Activated CD4-positive, alpha-beta T cell treated with anti-CD3 and anti-CD28 coated beads, Interleukin-2, amount 50 U/mL, for 4 hours (primary cell): ENCODE measurements around the gene ATG13.
"Not testable (repeated sequence)": the region's sequence is repeated elsewhere in the genome, so short reads cannot be mapped to it uniquely, and the experiment has no call there.

Experiments used
- DNase-seq, 2 experiments: peaks; one replicate each; pipeline ENCODE4 v3.0.0-alpha.2; 2020

ATG13 gene

DNA sequence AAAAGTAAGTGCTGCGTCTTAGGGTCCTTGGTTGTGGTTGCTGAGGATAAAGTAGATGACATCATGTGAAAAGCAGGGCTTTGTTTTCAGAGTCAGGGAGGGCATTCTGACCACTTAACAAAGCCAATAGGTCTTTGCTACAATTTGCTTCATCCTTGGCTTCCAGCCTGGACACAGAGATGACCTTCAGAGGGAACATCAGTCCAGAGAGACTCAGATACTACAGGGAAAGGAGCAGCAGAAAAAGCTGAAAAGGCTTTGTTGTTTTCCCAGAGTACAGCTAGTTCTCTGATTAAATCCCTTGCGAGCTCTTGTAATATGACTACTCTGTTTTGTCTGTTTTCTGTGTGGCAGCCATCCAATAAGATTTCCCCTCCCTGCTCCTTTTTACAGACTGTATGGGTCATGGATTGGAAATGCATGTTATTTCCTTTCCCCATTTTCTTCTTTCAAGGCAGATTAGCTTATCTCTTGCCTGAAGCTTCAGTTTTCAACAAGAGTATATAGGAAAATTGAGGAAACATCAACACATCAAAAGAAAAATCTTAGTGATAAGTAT lies 31.9 kb downstream of the ATG13 start:
- DNase-seq: no peak

DNA sequence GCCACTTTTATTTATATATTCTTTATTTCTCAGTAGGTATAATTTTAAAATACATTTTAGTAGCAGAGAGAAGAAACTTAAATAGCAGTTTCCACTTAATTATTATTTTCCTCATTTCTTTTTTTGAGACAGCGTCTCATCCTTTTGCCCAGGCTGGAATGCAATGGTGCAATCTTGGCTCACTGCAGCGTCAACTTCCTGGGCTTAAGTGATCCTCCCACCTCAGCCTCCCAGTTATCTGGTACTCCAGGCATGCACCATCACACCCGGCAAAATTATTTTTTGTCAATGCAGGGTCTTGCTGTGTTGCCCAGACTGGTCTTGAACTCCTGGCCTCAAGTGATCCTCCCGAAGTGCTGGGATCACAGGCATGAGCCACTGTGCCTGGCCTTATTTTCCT lies 38.3 kb downstream of the ATG13 start:
- no peak for DNase-seq

DNA sequence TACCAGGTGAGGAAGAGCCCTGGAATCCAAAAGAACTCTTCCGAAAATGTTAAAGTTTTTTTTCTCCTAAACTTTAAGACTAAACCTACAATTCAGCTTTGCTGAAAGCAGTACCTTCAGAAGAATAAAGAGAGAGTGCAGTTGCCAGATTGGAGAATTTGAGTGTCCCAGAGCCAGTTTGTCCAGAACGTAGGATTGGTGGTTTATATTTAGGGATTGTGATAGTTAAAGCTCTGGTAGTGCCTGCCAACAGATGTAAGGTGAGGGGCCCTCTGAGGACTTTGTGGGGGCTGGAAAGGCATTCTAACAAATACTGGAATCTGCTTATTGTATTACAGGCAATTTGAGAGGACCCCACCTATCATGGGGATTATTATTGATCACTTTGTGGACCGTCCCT lies 39.8 kb downstream of the ATG13 start:
- no peak for DNase-seq

DNA sequence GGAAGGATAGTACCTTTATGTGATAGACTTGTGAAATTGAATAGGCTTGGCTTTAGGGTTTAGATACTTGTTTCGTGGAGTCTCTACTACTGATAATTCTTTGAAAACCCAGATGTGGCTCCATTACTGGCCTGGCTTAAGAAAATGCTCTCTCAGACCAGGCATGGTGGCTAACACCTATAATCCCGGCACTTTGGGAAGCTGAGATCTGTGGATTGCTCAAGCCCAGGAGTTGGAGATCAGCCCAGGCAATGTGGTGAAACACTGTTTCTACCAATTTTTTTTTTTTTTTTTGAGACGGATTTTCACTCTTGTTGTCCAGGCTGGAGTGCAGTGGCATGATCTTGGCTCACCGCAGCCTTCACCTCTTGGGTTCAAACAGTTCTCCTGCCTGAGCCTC lies 40.9 kb downstream of the ATG13 start:
- no peak for DNase-seq

DNA sequence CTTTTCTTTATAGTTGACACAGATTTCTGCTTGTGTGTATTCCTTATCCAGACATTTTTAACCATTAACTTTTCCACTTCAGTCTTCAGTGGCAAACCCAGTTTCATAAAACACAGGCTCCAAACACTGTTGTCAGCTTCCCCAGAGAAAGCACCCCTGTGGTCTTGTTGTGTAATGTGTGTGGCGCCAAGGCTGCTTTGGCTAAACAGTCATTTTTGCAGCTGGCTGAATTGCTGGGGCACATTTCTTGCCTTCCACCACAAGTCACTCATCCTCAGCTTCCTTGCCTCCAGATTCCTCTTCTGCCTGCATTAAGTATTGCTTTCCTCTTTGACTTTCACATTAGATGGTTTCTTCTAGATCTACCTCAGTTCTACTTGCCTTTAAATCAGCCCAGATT lies 42.6 kb downstream of the ATG13 start:
- no peak for DNase-seq

DNA sequence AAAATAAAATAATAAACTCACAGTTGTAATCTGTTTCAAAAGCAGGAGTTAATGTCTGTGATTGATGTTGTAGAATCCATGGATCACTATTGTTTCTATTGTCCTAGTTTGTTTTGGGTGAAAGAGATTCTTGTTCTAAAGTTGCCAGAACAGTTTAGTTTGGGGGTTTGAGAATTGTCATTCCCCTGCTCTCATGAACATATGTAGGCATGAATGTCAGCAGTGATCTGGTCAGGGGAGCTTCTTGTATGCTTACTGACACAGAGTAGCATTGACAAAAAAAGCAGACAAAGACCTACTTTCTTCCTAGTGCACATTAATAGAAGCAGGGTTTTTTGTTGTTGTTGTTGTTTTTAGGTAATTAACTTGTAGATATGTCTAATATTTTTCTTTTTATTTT lies 44.5 kb downstream of the ATG13 start:
- DNase-seq: no peak

DNA sequence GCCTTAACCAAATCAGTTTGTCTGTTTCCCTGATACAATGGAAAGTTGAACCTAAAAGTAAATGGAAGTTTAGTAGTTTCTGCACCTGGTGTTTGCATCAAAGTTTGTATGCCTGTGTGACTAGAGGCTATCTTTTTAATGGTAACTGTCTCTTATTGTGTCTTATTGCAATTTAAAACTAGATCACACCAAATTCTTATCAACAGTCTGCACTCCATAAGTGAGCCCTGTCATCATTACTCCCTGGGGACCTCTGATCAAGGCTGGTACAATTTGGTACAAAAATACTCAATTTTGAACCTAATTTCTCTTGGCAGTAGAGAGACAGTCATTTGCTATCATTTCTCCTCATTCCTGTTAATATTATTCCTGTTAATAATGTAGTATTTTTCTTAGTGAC lies 45.0 kb downstream of the ATG13 start:
- no peak for DNase-seq

DNA sequence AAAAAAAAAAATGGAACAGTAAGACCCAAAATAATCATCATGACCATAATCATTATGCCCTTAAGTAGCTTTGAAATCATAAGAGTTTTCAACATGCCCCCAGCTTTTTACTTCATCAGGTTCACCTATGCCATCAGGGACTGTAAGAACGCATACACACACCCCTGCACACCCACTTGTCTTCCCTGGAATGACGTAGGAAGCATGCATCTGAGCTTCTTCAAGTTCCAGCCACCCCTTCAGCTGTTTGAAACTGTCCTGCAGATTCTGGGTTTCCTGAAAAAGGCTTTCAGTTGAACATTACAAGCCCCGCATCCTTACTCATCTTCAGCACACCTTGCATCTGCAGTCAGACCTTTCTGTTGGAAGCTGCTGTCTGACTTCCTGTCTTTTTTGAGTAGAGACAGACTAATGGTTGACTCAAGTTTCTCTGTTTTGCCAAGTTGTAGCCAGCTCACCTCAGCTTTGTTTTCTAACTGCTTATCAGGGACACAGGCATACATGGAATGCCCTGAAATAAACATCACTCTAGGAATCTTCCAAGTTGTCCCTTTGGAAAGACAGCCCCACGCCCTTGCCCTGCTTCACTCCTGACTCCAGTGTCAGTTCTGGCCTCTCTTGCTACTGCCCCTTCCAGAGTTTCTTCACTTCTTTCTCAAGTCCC lies 46.1 kb downstream of the ATG13 start:
- no peak for DNase-seq

DNA sequence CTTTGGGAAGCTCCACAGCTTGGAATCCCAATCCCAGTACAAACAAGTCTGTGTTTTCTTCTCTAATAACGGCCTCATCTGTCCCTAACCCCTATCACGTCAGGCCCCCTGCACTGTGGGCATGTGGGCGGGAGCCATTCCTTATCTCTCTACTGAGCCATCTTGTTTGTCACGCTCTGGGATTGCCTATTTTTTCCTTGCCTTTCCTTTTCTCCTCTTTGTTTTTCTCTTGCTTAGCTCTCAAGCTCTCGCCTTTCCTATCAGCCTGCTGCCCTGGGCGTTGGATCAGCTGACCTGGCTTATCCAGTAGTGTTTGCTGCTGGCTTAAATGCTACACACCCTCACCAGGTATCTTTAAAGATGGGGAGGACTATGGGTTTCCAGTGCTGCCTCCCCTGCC lies 47.3 kb downstream of the ATG13 start:
- no peak for DNase-seq

DNA sequence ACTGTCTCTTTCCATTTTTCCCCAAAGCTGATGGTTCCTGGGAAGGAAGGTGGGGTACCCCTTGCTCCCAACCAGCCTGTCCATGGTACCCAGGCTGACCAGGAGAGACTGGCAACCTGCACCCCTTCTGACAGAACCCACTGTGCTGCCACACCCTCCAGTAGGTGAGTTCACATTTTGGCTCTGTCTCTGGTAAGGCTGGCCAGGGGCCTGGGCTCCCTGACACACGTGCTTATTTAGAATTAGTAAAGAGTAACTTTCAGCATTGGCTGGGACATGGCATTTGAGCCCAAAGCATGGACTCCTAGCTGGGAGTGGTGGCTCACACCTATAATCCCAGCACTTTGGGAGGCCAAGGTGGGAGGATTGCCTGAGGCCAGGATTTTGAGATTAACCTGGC lies 48.0 kb downstream of the ATG13 start:
- DNase-seq: no peak

DNA sequence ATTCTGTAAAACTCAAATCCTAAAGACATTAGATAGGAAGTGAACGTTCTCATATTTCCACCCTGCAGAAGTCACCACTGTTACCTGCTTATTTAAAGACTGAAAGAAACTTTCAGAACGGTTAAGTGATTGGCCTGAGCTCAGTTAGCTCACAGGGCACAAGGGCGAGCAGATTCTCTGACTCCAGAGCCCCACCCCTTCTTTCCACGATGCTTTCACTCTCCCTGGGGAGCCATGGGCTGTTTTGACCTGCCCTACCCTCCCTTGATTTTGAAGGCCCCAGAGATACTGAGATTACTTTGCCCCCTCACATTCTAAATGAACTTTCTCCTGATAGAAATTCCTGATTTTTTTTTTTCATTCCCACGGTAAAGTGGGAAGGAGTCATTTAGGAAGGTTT lies 49.2 kb downstream of the ATG13 start:
- DNase-seq: no peak

DNA sequence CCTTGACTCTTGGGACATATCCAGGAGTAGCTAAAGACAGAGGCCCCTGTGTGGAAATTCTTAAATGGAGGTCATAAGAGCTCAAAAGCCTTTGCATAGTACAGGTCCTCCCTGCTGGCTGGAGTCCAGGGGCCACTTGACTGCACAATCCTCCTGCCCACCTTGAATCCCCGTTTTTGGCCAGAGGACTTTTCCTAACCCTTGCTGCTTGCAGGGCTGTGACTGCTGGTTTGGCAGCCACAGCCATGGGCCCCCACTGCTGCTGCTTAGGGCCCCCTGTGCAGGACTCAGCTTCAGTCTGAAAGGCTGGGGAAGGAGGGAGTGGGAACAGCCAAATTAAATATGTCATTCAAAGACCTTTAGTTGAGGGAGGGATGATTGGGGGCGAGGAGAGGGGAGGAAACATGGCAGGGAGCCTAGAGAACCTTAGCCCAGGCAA lies 49.7 kb downstream of the ATG13 start:
- no peak for DNase-seq

DNA sequence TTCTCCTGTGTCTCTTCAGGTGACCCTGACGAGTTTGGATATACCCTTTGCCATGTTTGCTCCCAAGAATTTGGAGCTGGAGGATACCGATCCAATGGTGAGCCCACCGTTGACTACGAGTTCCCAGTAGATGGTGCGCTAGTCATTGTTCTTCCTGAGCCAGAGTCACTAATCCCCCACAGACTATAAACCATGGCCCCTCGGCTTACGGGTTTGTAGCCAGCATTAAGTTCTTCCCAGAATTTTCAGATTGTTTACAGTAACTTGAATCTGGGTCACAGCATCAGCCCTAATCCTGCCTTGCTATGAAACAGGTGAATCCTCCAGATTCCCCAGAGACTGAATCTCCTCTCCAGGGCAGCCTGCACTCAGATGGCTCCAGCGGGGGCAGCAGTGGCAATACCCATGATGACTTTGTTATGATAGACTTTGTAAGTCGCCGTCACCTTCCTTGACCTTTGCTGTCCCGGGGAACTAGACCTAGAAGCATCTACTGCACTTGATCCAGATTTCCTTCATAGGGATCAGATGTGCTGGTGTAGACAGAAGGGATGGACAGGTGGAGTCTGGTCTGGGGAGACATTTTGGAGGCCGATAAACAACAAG lies 51.2 kb downstream of the ATG13 start:
- DNase-seq: no peak

DNA sequence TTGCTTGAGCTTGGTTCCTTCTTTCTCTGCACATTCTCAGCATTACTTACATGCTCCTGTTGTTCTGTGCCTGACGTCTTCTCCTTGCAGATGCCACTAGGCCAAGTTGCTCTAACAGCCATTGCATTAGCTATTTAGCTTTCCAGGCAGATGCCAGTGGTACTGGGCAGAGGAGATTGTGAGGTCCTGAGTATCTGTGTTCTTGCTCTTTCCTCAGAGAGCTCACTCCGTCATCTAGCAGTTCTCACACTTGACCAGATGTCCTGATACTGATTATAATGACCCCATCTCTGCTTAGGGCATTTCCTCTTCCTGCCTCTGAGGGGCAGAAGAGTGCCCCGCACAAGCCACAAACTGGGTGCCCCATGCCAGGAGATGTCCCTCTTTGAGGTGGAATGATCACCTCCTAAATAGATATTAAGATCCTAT lies 52.4 kb downstream of the ATG13 start:
- no peak for DNase-seq

DNA sequence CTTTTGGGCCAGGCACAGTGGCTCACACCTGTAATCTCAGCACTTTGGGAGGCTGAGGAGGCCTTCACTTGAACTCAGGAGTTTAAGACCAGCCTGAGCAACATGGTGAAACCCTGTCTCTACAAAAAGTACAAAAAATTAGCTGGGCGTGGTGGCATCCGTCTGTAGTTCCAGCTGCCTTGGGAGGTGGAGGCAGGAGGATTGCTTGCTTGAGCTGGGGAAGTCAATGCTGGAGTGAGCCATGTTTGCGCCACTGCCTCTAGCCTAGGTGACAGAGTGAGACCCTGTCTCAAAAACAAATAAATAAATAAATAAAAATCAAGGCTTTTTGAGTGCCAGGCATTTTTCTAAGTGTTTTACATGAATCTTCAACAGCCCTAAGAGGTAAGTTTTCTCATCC lies 53.2 kb downstream of the ATG13 start:
- DNase-seq: not testable (repeated sequence)

DNA sequence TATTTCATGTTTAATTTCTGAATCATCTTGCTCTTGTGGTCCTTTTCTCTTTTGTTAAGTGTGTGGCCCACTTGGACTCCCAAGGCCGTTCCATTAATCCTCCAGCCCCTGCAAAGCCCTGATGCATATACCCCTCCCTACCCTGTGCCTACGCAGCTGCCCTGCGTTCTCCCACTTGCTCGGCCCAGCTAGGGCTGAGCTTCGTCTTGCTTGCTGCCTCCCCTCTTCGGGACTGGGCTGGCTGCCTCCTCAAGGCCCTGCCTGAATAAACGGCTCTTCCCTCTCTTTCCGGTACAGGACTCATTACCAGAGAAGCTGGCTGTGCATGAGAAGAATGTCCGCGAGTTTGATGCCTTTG lies 54.6 kb downstream of the ATG13 start:
- no peak for DNase-seq

DNA sequence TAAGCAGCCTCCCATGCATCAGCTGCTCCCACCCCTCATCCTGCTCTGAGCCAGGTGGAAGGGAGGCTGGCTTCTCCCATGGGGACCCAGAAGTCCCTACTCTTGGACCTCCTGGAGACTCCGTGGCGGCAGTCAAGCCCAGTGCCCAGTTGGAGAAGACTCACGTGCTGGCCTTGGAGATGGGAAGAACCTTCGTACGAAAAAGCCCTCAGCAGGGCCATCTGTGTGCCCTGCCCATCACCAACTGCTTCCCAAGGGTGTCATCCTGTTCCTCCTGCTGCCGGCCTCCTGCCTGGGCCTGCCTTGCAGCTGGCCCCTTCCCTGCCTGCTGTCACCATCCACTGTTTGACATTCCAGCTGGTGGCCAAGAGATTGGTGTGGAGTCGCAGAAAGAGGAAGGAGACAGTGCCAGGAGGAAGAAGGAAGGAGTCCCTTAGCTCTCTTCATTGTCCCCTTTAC lies 55.1 kb downstream of the ATG13 start:
- DNase-seq: no peak

DNA sequence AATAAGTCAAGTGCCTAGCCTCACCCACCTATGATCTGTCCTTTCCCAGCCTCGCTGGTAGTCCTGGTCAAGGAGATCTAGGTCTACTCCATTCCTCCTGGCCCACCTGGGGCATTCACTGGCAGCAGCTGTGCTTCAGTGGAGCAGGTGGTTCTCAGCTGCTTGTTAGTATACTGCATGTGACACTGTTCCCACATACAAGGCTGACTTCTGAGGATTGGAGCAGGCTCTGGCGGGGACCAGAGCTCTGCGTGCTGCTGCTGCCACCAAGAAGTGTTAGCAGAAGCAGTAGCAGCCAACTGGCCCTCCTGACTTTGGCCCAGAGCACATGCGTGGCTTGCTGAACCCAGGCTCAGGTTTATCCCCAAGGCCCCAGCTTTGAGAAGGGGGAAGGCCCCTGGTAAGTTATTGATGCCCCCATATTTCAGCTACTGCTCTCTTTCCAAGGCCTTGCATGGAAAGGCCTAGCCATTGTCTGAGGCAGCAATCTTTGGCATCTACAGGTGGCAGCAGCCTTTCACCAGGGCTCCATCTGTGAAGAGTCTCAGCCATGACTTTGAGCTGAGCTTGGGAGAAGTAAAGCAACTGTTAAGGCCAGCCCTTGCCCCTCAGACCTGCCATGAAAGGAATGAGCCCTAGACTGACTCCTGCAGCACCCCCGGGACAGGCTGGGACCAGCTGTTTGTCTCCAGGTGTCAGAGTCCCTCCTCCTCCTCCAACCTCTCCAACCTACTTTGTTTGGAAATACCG lies 56.5 kb downstream of the ATG13 start:
- DNase-seq: no peak

DNA sequence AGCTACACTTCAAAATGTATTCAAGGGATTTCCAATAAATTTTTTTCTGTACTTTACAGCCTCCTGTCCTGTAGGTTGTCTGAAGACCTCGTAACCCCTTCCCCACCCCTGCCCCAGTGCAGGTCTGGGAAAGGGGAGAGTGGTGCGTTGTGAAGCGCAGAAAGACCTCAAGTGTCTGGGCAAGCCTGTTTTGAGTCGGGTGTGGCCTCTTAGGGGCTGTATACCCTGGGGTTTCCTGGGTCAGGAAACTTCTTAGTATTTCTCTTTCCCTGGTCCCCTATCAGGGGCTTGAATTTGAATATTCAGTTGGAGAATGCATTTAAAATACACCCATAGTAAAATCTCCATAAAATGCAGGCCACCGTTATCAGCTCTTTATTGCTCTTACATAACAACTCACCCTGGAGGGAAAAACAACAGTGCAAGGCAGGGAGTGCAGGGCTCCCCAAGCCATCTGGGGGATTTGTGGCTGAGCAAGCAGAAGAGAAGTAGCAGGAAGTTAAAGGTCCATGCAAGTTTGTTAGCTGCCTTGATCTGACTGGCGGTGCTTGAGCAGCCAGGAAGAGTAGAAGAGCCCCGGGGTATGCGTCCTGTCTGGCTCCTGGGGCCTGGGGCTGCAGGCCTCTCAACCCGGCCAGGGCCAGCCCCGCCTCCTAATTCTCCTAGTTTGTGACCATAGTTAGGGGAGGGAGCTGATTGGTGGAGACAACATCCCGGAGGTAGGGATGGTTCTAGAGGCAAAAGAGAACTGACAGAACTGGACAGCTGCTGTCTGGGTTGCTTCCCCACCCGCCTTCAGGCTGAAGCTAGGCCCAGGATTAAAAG lies 57.3 kb downstream of the ATG13 start:
- no peak for DNase-seq

DNA sequence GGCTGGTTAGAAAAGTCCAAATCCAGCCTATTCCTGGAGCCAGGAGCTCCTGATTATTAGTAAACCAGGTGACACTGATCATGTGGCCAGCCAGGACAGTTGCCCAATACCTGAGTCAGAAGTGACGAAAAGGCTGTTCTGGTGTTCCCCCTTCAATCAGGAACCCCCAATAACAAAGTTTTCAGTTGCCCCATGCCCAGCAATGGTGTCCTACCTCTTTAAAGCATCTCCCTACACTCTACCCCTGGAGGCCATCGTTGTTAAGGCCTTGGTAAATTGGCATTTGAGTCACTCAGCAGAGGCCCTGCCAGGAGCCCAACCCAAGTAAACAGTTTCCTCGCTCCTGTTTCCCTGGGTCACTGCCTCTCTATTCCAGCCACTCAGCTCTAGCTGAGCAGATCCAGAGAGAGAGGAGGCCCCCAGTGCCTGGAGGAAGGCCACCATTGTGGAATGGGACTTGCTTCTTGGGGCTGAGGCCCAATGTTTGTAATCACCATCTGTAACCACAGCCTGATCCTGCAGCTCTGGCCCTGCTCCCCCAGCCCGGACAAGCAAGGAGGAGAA lies 58.0 kb downstream of the ATG13 start:
- no peak for DNase-seq

DNA sequence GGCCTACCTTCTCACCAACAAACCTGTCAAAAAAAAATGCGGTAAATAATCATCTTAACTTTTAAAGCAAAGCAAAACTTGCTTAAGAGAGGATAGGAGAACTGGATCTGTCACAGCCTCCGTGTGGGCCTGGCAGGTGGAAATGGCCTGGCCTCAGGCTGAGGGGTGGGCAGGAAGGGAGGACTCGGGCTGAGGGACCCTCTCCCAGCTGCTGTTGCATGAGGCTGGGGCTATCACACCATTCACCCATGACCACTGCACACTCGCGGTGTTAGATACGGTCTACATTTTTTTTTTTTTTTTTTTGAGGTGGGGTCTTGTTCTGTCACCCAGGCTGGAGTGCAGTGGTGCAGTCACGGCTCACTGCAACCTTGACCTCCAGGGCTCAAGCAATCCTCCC lies 58.6 kb downstream of the ATG13 start:
- DNase-seq: no peak

DNA sequence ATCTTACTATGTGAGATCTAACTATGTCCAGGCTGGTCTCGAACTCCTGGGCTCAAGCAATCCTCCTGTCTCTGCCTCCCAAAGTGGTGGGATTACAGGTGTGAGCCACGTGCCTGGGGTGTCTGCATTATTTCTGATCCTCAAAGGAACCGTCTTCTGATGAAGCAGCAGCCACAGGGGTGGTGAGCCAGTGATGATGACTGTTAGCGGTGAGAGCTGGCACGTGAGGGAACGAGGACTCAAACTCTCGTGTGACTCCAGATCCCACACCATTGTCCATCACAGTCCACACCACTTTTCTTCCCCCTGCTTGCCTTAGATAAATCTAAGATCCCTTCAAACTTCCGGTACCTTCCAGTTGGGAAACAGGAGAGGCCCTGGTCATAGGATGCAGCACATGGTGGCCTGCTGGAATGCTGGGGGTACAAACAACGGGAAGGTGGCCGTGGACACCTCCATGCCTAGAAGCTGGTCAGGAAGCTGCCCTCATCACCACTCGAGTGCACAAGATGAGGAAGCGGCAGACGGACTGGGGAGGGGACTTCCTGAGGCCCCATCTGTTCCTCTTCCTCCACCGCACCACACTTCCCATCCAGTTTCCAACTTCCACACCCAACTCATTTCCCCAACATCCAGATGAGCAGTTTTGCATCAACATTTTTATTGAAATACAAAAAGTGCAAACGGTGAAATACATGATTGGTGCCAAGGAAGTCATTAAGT lies 59.2 kb downstream of the ATG13 start:
- no peak for DNase-seq
